ENCODE measurements around the gene NKTR.

Gene NKTR

GRCh38 chr3:42649783-42650182, 49.3 kb downstream of the NKTR start:
- TF ChIP-seq ZNF274 (IDR thresholded peaks at IDR 0.05; ENCODE audit: low read depth, low read length): no peak
- no peak overlapping the region for H3K4me3 ChIP-seq (ENCODE audit: low read length)

GRCh38 chr3:42651248-42652091, 51.0 kb downstream of the NKTR start:
- H3K4me3 ChIP-seq (ENCODE audit: low read length): no peak overlapping the region
- TF ChIP-seq ZNF274 (IDR thresholded peaks at IDR 0.05; ENCODE audit: low read depth, low read length): no peak

- no peak overlapping the region for H3K4me3 ChIP-seq (ENCODE audit: low read length)
Observed at GRCh38 chr3:42652251-42652610, 51.7 kb downstream of the NKTR start.

GRCh38 chr3:42652611-42653302, 52.3 kb downstream of the NKTR start:
- no peak overlapping the region; the same call in 1 of the 2 replicates for H3K4me3 ChIP-seq (ENCODE audit: low read length)
- no peak for TF ChIP-seq ZNF274 (IDR thresholded peaks at IDR 0.05; ENCODE audit: low read depth, low read length)

More at GRCh38 chr3:42652251-42652610, 51.7 kb downstream of the NKTR start:
- TF ChIP-seq ZNF274 (IDR thresholded peaks at IDR 0.05; ENCODE audit: low read depth, low read length): no peak

GRCh38 chr3:42653303-42653559, 52.7 kb downstream of the NKTR start:
- peak overlapping the region; percentile 54; the same call in 1 of the 2 replicates for H3K4me3 ChIP-seq (ENCODE audit: low read length)
- TF ChIP-seq ZNF274 (IDR thresholded peaks at IDR 0.05; ENCODE audit: low read depth, low read length): no peak

- peak within 1 kb of the TSS; percentile 54; the same call in 1 of the 2 replicates for H3K4me3 ChIP-seq (ENCODE audit: low read length)
- TF ChIP-seq ZNF274 (IDR thresholded peaks at IDR 0.05; ENCODE audit: low read depth, low read length): no peak
Observed at GRCh38 chr3:42653560-42654330, 53.3 kb downstream of the NKTR start, which contains the start of gene ZBTB47. Gene ZBTB47, plus strand, starts transcription at chr3:42653697. Its CDS starts 4,659 bp downstream, at chr3:42658356.

- no peak for TF ChIP-seq ZNF274 (IDR thresholded peaks at IDR 0.05; ENCODE audit: low read depth, low read length)
- H3K4me3 ChIP-seq (ENCODE audit: low read length): peak overlapping the region; percentile 54; the same call in 1 of the 2 replicates
Observed at GRCh38 chr3:42654331-42655201, 54.1 kb downstream of the NKTR start.

- TF ChIP-seq ZNF274 (IDR thresholded peaks at IDR 0.05; ENCODE audit: low read depth, low read length): no peak
- H3K4me3 ChIP-seq (ENCODE audit: low read length): no peak overlapping the region
Observed at GRCh38 chr3:42655331-42655888, 54.9 kb downstream of the NKTR start.

GRCh38 chr3:42655980-42656679, 55.6 kb downstream of the NKTR start:
- H3K4me3 ChIP-seq (ENCODE audit: low read length): no peak overlapping the region
- TF ChIP-seq ZNF274 (IDR thresholded peaks at IDR 0.05; ENCODE audit: low read depth, low read length): no peak

- H3K4me3 ChIP-seq (ENCODE audit: low read length): no peak overlapping the region
Observed at GRCh38 chr3:42656680-42657610, 56.5 kb downstream of the NKTR start.

GRCh38 chr3:42657675-42658074, 57.2 kb downstream of the NKTR start:
- no peak for TF ChIP-seq ZNF274 (IDR thresholded peaks at IDR 0.05; ENCODE audit: low read depth, low read length)
- H3K4me3 ChIP-seq (ENCODE audit: low read length): no peak overlapping the region

More at GRCh38 chr3:42656680-42657610, 56.5 kb downstream of the NKTR start:
- TF ChIP-seq ZNF274 (IDR thresholded peaks at IDR 0.05; ENCODE audit: low read depth, low read length): no peak

Measured in GM08714 (cell line).